ENCODE data around the gene C20orf173.

DNA sequence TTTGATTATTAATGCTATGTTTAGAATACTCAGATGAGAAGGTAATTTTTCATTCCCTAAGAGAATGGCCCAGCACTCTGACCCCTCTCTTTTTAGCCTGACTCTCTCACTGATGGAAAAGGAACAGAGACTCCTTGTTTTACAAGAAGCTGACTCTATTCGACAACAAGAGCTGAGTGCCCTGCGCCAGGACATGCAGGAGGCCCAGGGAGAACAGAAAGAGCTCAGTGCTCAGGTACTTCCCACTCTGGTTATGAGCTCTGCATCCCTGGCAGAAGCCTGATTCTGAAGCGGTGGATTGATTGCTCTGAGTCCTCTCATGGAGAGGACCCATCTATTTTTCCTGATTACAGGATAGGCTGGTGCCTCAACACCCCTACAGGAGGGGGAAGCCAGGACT lies 33.0 kb downstream of the C20orf173 start:
- TF ChIP-seq, protein P1, sequence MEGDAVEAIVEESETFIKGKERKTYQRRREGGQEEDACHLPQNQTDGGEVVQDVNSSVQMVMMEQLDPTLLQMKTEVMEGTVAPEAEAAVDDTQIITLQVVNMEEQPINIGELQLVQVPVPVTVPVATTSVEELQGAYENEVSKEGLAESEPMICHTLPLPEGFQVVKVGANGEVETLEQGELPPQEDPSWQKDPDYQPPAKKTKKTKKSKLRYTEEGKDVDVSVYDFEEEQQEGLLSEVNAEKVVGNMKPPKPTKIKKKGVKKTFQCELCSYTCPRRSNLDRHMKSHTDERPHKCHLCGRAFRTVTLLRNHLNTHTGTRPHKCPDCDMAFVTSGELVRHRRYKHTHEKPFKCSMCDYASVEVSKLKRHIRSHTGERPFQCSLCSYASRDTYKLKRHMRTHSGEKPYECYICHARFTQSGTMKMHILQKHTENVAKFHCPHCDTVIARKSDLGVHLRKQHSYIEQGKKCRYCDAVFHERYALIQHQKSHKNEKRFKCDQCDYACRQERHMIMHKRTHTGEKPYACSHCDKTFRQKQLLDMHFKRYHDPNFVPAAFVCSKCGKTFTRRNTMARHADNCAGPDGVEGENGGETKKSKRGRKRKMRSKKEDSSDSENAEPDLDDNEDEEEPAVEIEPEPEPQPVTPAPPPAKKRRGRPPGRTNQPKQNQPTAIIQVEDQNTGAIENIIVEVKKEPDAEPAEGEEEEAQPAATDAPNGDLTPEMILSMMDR (IDR thresholded peaks at IDR 0.05) = no peak
- TF ChIP-seq POLR2A (IDR thresholded peaks at IDR 0.05) = no peak
